Liver (tissue), 9 donors: ENCODE results near the gene EXOC3. TPM values are rescaled to one million over a fixed set of nuclear protein-coding genes. Genes with fewer than 3 reads are reported as not detected.

Experiments
- DNase-seq: peaks from one replicate; pipeline ENCODE4 v3.0.0-alpha.2; 2017; ENCODE audit warnings: low spot score
- H3K27ac ChIP-seq, 2 donors: one replicate each; pipeline ENCODE4 v1.7.0; 2013; ENCODE audit warnings: inconsistent platforms in 2 of 2, low read length in 2 of 2, control low read depth in 1 of 2, low read depth in 1 of 2, mild to moderate bottlenecking in 1 of 2
- H3K27me3 ChIP-seq, 4 donors: one replicate each; pipeline versions ENCODE4 v1.6.1 to v1.7.0; 2013; ENCODE audit warnings: low read length in 3 of 4, inconsistent platforms in 1 of 4, mild to moderate bottlenecking in 1 of 4, moderate library complexity in 1 of 4; ENCODE audit not compliant: control insufficient read depth in 4 of 4, insufficient read depth in 4 of 4
- H3K36me3 ChIP-seq, 4 donors: one replicate each; pipeline versions ENCODE4 v1.6.1 to v1.7.0; 2013; ENCODE audit warnings: low read length in 3 of 4, mild to moderate bottlenecking in 3 of 4, low read depth in 1 of 4, moderate library complexity in 1 of 4; ENCODE audit not compliant: control insufficient read depth in 4 of 4, insufficient read depth in 3 of 4
- H3K4me1 ChIP-seq, 4 donors: one replicate each; pipeline versions ENCODE4 v1.6.1 to v1.7.0; 2013; ENCODE audit warnings: low read length in 3 of 4, mild to moderate bottlenecking in 3 of 4, moderate library complexity in 1 of 4; ENCODE audit not compliant: control insufficient read depth in 4 of 4, insufficient read depth in 4 of 4
- H3K4me3 ChIP-seq, 3 donors: one replicate each; pipeline versions ENCODE4 v1.6.1 to v1.7.0; 2013; ENCODE audit warnings: low read length in 3 of 3, control low read depth in 1 of 3, low read depth in 1 of 3, mild to moderate bottlenecking in 1 of 3
- H3K9ac ChIP-seq, 2 donors: one replicate each; pipeline ENCODE4 v1.7.0; 2013; ENCODE audit warnings: low read length in 2 of 2, mild to moderate bottlenecking in 2 of 2, moderate library complexity in 2 of 2, control low read depth in 1 of 2, low read depth in 1 of 2
- H3K9me3 ChIP-seq, 4 donors: one replicate each; pipeline versions ENCODE4 v1.6.1 to v1.7.0; 2013; ENCODE audit warnings: low read length in 3 of 4; ENCODE audit not compliant: control insufficient read depth in 4 of 4
- CTCF ChIP-seq: fragments of 150-350 bp; IDR thresholded peaks from 2 replicates; pipeline ENCODE4 v1.5.1; 2017; ENCODE audit warnings: improper control_type of control experiment, low read depth, low read length; ENCODE audit not compliant: missing input control
- EGR1 ChIP-seq, 2 donors: IDR thresholded peaks; 2 replicates each; pipeline ENCODE4 v1.6.1; 2016 to 2018; ENCODE audit warnings: antibody characterized with exemption in 2 of 2, low read depth in 2 of 2
- FOXA1 ChIP-seq: IDR thresholded peaks from 2 replicates; pipeline ENCODE4 v1.6.1; 2016; ENCODE audit warnings: antibody characterized with exemption
- FOXA2 ChIP-seq: IDR thresholded peaks from 2 replicates; pipeline ENCODE4 v1.6.1; 2016; ENCODE audit warnings: antibody characterized with exemption
- GABPA ChIP-seq, 2 donors: IDR thresholded peaks in 1 of 2; conservative IDR thresholded peaks in 1 of 2; 2 replicates each; pipeline ENCODE4 v1.6.1; 2016; ENCODE audit warnings: antibody characterized with exemption in 2 of 2, mild to moderate bottlenecking in 1 of 2, moderate library complexity in 1 of 2
- HNF4A ChIP-seq, 2 donors: conservative IDR thresholded peaks; 2 replicates each; pipeline ENCODE4 v1.6.1; 2016; ENCODE audit warnings: antibody characterized with exemption in 2 of 2, mild to moderate bottlenecking in 2 of 2
- HNF4G ChIP-seq: IDR thresholded peaks from 2 replicates; pipeline ENCODE4 v1.6.1; 2016; ENCODE audit warnings: antibody characterized with exemption
- JUND ChIP-seq, 2 donors: IDR thresholded peaks; 2 replicates each; pipeline ENCODE4 v1.6.1; 2016; ENCODE audit warnings: antibody characterized with exemption in 2 of 2
- MAX ChIP-seq: IDR thresholded peaks from 2 replicates; pipeline ENCODE4 v1.6.1; 2016; ENCODE audit warnings: antibody characterized with exemption
- NR2F2 ChIP-seq: IDR thresholded peaks from 2 replicates; pipeline ENCODE4 v1.6.1; 2016; ENCODE audit warnings: antibody characterized with exemption
- RAD21 ChIP-seq, 2 donors: IDR thresholded peaks; 2 replicates each; pipeline ENCODE4 v1.6.1; 2016; ENCODE audit warnings: antibody characterized with exemption in 2 of 2, mild to moderate bottlenecking in 2 of 2
- RXRA ChIP-seq, 2 donors: IDR thresholded peaks; 2 replicates each; pipeline ENCODE4 v1.6.1; 2017 to 2018; ENCODE audit warnings: antibody characterized with exemption in 2 of 2, mild to moderate bottlenecking in 1 of 2
- SP1 ChIP-seq: IDR thresholded peaks from 2 replicates; pipeline ENCODE4 v1.6.1; 2018; ENCODE audit warnings: antibody characterized with exemption, mild to moderate bottlenecking
- TAF1 ChIP-seq: conservative IDR thresholded peaks from 2 replicates; pipeline ENCODE4 v1.6.1; 2016; ENCODE audit warnings: antibody characterized with exemption, mild to moderate bottlenecking
- YY1 ChIP-seq: IDR thresholded peaks from 2 replicates; pipeline ENCODE4 v1.6.1; 2016; ENCODE audit warnings: antibody characterized with exemption, mild to moderate bottlenecking
- WGBS: extraction: QIAGEN DNeasy Blood & Tissue Kit; methylation state at CpG from one replicate; pipeline ENCODE4 v1.1.7; 2013; 5-methylcytosine and 5-hydroxymethylcytosine counted together
- polyA plus RNA-seq, 2 donors: library from polyadenylated mRNA; stranded (reverse) in 1 of 2; unstranded in 1 of 2; fragments of 200-250 nt in 1 of 2; fragments of >200 nt in 1 of 2; fragmentation: Nextera tagmentation in 1 of 2; extraction: Ambion mirVana in 1 of 2; gene quantifications; one replicate each; pipeline versions ENCODE4 v1.2.1 to v1.2.3, GENCODE V29; 2013 to 2015
- total RNA-seq, 2 donors: library from RNA; depleted of rRNA; stranded (reverse); fragments of >200 nt; gene quantifications; one replicate each; pipeline ENCODE4 v1.2.3, GENCODE V29; 2014
- TF ChIP-seq, protein P1 (sequence below): IDR thresholded peaks from 2 replicates; pipeline ENCODE4 v1.6.1; 2016; ENCODE audit warnings: antibody characterized with exemption
- TF ChIP-seq, protein P2 (sequence below): IDR thresholded peaks from 2 replicates; pipeline ENCODE4 v1.6.1; 2016; ENCODE audit warnings: antibody characterized with exemption
- TF ChIP-seq, protein P3 (sequence below): IDR thresholded peaks from 2 replicates; pipeline ENCODE4 v1.6.1; 2016; ENCODE audit warnings: antibody characterized with exemption, mild to moderate bottlenecking
- donor health status: healthy.
- donor health status: healthy.
- donor health status: healthy.
- donor health status: healthy.
- donor health status: healthy.

The EXOC3 gene
- total and polyA plus RNA-seq, 4 donors, result 12.4 to 23.9 (median 18.5) TPM

DNA sequence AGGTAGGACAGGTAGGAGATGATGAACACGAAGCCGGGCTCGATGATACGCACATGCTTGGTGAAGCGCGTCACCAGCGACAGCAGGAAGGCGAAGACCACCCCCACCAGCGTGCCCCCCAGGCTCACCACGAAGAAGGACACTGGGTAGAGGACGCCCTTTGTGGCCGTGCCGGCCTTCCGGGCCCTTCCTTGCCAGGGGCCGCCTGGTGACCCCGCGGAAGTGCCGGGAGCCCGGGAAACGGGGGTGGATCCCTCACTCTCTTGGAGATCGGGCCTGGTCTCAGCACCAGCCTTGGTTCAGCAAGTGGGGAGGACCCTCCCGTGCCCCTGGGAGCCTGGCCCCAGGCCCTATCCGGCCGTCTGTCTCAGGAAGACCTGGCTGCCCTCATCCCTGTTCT is 41.6 kb downstream of the EXOC3 start:
- no peaks in the 10 kb centered on the region for H3K4me1 ChIP-seq
- H3K27me3 ChIP-seq, result no peaks in the 10 kb centered on the region
- no peak for TF ChIP-seq MAX
- TF ChIP-seq HNF4A (conservative IDR thresholded peaks at IDR 0.05), result no peak
- TF ChIP-seq YY1, result no peak
- 90% methylated on average over 24 of the region's 24 CpGs for WGBS
- no peak overlapping the region for H3K9ac ChIP-seq
- H3K4me3 ChIP-seq, result no peak overlapping the region
- no peaks in the 10 kb centered on the region for H3K36me3 ChIP-seq
- H3K27ac ChIP-seq, result no peak overlapping the region
- H3K9me3 ChIP-seq, result no peaks in the 10 kb centered on the region
- no peak for DNase-seq

DNA sequence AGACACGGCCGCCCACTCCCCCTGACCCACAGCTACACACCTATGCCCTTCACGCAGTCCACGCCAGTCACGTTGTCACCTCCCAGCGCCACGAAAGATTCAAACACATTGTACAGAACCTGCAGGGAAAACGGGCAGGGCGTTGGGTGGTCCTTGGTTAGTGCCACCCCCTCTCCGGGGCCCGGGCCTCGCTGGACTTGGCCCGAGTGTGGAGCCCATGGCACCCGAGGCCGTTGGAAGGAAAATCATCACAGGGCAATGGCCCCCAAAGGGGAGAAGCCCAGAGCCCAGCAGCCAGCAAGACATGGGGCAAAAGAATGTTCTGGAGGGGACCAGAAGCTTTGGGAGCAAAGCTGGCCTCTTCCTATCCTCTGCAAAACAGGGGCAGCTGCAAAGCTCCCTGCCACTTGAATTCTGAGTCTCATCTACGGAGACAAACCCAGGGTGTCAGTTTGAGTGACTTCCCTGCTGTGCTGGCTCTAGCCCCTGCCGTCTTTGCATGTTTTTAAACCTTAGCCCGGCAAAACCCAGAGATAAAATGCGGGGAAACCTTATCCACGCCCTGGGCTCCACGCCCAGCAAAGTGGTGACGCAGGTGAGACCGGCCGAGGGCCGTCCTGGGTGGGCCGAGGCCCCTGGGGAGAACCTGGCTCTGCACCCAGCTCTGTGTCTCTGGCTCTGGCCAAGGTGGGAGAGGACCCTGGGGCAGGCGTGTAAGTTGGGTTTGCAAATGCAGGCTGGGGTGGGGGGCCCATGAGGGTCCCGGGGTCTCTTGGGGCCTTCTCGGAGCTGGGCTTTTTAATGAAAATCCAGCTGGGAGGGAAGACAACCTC is 42.4 kb downstream of the EXOC3 start:
- Histone ChIP-seq H3K4me1 (no peaks in the 10 kb centered on the region), H3K4me3 (no peak overlapping the region), H3K36me3 (no peaks in the 10 kb centered on the region), H3K27me3 (no peaks in the 10 kb centered on the region), H3K27ac (no peak overlapping the region), H3K9ac (no peak overlapping the region), H3K9me3 (no peaks in the 10 kb centered on the region)
- TF ChIP-seq NR2F2 (no peak), HNF4G (no peak), EGR1 (IDR thresholded peaks at IDR 0.05; ENCODE audit: low read depth in 2 of 2) (no peak), YY1 (no peak), SP1 (no peak), HNF4A (conservative IDR thresholded peaks at IDR 0.05) (no peak), RXRA (IDR thresholded peaks at IDR 0.05) (no peak), JUND (IDR thresholded peaks at IDR 0.05) (no peak), GABPA (IDR thresholded peaks at IDR 0.05 in 1 of 2, conservative IDR thresholded peaks at IDR 0.05 in 1 of 2) (no peak), FOXA2 (no peak), RAD21 (IDR thresholded peaks at IDR 0.05) (no peak), MAX (no peak), FOXA1 (no peak), CTCF (no peak), TAF1 (no peak)
- TF ChIP-seq, protein P1, sequence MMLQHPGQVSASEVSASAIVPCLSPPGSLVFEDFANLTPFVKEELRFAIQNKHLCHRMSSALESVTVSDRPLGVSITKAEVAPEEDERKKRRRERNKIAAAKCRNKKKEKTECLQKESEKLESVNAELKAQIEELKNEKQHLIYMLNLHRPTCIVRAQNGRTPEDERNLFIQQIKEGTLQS, result no peak
- TF ChIP-seq, protein P2, sequence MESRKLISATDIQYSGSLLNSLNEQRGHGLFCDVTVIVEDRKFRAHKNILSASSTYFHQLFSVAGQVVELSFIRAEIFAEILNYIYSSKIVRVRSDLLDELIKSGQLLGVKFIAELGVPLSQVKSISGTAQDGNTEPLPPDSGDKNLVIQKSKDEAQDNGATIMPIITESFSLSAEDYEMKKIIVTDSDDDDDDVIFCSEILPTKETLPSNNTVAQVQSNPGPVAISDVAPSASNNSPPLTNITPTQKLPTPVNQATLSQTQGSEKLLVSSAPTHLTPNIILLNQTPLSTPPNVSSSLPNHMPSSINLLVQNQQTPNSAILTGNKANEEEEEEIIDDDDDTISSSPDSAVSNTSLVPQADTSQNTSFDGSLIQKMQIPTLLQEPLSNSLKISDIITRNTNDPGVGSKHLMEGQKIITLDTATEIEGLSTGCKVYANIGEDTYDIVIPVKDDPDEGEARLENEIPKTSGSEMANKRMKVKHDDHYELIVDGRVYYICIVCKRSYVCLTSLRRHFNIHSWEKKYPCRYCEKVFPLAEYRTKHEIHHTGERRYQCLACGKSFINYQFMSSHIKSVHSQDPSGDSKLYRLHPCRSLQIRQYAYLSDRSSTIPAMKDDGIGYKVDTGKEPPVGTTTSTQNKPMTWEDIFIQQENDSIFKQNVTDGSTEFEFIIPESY, result no peak
- TF ChIP-seq, protein P3, sequence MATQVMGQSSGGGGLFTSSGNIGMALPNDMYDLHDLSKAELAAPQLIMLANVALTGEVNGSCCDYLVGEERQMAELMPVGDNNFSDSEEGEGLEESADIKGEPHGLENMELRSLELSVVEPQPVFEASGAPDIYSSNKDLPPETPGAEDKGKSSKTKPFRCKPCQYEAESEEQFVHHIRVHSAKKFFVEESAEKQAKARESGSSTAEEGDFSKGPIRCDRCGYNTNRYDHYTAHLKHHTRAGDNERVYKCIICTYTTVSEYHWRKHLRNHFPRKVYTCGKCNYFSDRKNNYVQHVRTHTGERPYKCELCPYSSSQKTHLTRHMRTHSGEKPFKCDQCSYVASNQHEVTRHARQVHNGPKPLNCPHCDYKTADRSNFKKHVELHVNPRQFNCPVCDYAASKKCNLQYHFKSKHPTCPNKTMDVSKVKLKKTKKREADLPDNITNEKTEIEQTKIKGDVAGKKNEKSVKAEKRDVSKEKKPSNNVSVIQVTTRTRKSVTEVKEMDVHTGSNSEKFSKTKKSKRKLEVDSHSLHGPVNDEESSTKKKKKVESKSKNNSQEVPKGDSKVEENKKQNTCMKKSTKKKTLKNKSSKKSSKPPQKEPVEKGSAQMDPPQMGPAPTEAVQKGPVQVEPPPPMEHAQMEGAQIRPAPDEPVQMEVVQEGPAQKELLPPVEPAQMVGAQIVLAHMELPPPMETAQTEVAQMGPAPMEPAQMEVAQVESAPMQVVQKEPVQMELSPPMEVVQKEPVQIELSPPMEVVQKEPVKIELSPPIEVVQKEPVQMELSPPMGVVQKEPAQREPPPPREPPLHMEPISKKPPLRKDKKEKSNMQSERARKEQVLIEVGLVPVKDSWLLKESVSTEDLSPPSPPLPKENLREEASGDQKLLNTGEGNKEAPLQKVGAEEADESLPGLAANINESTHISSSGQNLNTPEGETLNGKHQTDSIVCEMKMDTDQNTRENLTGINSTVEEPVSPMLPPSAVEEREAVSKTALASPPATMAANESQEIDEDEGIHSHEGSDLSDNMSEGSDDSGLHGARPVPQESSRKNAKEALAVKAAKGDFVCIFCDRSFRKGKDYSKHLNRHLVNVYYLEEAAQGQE, result no peak
- WGBS, result 69% methylated on average over 29 of the region's 29 CpGs
- DNase-seq, result no peak
